Activated CD4-positive, alpha-beta memory T cell treated with anti-CD3 and anti-CD28 coated beads for 36 hours (primary cell): ENCODE measurements around the gene ROM1. TPM values are rescaled to one million over a fixed set of nuclear protein-coding genes. Genes with fewer than 3 reads are reported as not detected.
"Not testable (repeated sequence)": the region's sequence is repeated elsewhere in the genome, so short reads cannot be mapped to it uniquely, and the experiment has no call there.

Source experiments
- CTCF ChIA-PET: fragments of 350-600 bp; sonication (Branson Sonifier 250); formaldehyde crosslinking; loops from one replicate; lab custom pipeline; 2021; ENCODE audit warnings: antibody characterized with exemption, inconsistent platforms; lab: Charles Lee
- POLR2A ChIA-PET: fragments of 350-600 bp; sonication (Branson Sonifier 250); formaldehyde crosslinking; loops from one replicate; lab custom pipeline; 2021; ENCODE audit warnings: antibody characterized with exemption; lab: Charles Lee
- DNase-seq: peaks from one replicate; pipeline ENCODE4 v3.0.0-alpha.2; 2020
- H3K27ac Mint-ChIP-seq: one replicate; pipeline ENCODE4 v1.8.0; 2021; ENCODE audit warnings: mixed read lengths
- H3K27me3 Mint-ChIP-seq: one replicate; pipeline ENCODE4 v1.8.0; 2021; ENCODE audit warnings: mixed read lengths
- H3K36me3 Mint-ChIP-seq: one replicate; pipeline ENCODE4 v1.8.0; 2021; ENCODE audit warnings: mixed read lengths
- H3K4me1 Mint-ChIP-seq: one replicate; pipeline ENCODE4 v1.8.0; 2021; ENCODE audit warnings: low read depth, mixed read lengths
- H3K4me3 Mint-ChIP-seq: one replicate; pipeline ENCODE4 v1.8.0; 2021; ENCODE audit warnings: mild to moderate bottlenecking, mixed read lengths
- H3K9me3 Mint-ChIP-seq: one replicate; pipeline ENCODE4 v1.8.0; 2021; ENCODE audit warnings: mixed read lengths
- intact Hi-C: fragments of 100-400 bp; cut with micrococcal nuclease; formaldehyde crosslinking; loops from one replicate; pipeline ENCODE4 v1.15.1; 2023
- microRNA-seq: library from miRNA; unstranded; fragments of <30 nt; microRNA quantifications from one replicate; pipeline ENCODE4 v1.2.0, GENCODE V29; 2022; ENCODE audit warnings: borderline number of aligned reads, borderline microRNAs expressed, borderline replicate concordance
- total RNA-seq, 2 experiments: library from RNA; stranded (reverse); gene quantifications; one replicate each; pipeline ENCODE4 v1.2.3, GENCODE V29; 2021

Gene ROM1
- total RNA-seq, 2 experiments from 2014 or later, result 1.1 to 1.5 TPM

- Mint-ChIP-seq H3K27me3 (no peaks in the 10 kb centered on the region), H3K4me3 (no peak overlapping the region), H3K4me1 (peaks cover 32% of the 10 kb centered on the region), H3K9me3 (no peaks in the 10 kb centered on the region), H3K27ac (no peak overlapping the region), H3K36me3 (peaks cover 16% of the 10 kb centered on the region)
- intact Hi-C loops, result no loop called here
- ChIA-PET CTCF (interaction anchor here (0.6 to 1.7 kb wide), 4 partner anchors 8 to 224 kb away, joined by 3 to 5 read pairs (median 3); partner anchors contain the start of gene TUT1), POLR2A (interaction anchor here (1.4 to 7.2 kb wide), 4 partner anchors 11 to 57 kb away, joined by 3 to 68 read pairs (median 8); partner anchors contain the start of genes C11orf98, CSKMT, LBHD1 and TUT1)
- DNase-seq, result no peak
These were observed 35.9 kb downstream of the ROM1 start for GRCh38 chr11:62648967-62649364.

GRCh38 chr11:62649486-62649885, 36.4 kb downstream of the ROM1 start:
- Mint-ChIP-seq H3K27ac (no peak overlapping the region), H3K9me3 (no peaks in the 10 kb centered on the region), H3K4me3 (no peak overlapping the region), H3K4me1 (peaks cover 32% of the 10 kb centered on the region), H3K27me3 (no peaks in the 10 kb centered on the region), H3K36me3 (peaks cover 14% of the 10 kb centered on the region)
- POLR2A ChIA-PET, result interaction anchor here (0.6 to 7.2 kb wide), 4 partner anchors 10 to 60 kb away, joined by 3 to 68 read pairs (median 7); partner anchors contain the start of genes C11orf98, CSKMT, LBHD1 and UQCC3
- intact Hi-C loops, result no loop called here
- CTCF ChIA-PET, result interaction anchor here (0.6 to 1.0 kb wide), 4 partner anchors 9 to 225 kb away, joined by 3 to 4 read pairs (median 3); no protein-coding TSS in a partner anchor
- DNase-seq, result no peak

- intact Hi-C loops, H3K9me3 Mint-ChIP-seq, H3K4me3 Mint-ChIP-seq, H3K27ac Mint-ChIP-seq, H3K27me3 Mint-ChIP-seq, DNase-seq: not testable (repeated sequence)
- ChIA-PET CTCF (interaction anchor here (0.7 to 1.3 kb wide), 4 partner anchors 9 to 93 kb away, joined by 3 to 4 read pairs (median 3); no protein-coding TSS in a partner anchor), POLR2A (interaction anchor here (1.2 kb wide), 1 partner anchor 59 kb away, joined by 5 read pairs; the partner anchor contains the start of gene TUT1)
- peaks cover 28% of the 10 kb centered on the region for H3K4me1 Mint-ChIP-seq
- peaks cover 10% of the 10 kb centered on the region for H3K36me3 Mint-ChIP-seq
These were observed 37.2 kb downstream of the ROM1 start for GRCh38 chr11:62650283-62650682.

GRCh38 chr11:62652161-62653006, 39.3 kb downstream of the ROM1 start:
- Mint-ChIP-seq H3K9me3 (no peaks in the 10 kb centered on the region), H3K27me3 (no peaks in the 10 kb centered on the region), H3K36me3 (peaks cover 8% of the 10 kb centered on the region), H3K4me1 (peaks cover 22% of the 10 kb centered on the region), H3K27ac (peak overlapping the region; percentile 81), H3K4me3 (peak overlapping the region; percentile 85)
- ChIA-PET CTCF (interaction anchor here (0.6 to 1.6 kb wide), 4 partner anchors 12 to 61 kb away, joined by 4 to 6 read pairs (median 5); partner anchors contain the start of genes B3GAT3, C11orf98, CSKMT and TUT1), POLR2A (interaction anchor here (1.0 to 2.1 kb wide), 17 partner anchors 11 to 203 kb away, joined by 3 to 71 read pairs (median 4); partner anchors contain the start of genes B3GAT3, C11orf98, CSKMT and EML3)
- DNase-seq, result peak; percentile 59
- intact Hi-C loops, result loop anchor here (1.0 to 2.0 kb wide), 5 partner anchors 13 to 74 kb away; partner anchors contain the start of genes C11orf98, CSKMT, HNRNPUL2 and TUT1

- Mint-ChIP-seq H3K27me3 (no peaks in the 10 kb centered on the region), H3K4me3 (peak overlapping the region; percentile 43), H3K27ac (peak overlapping the region; percentile 69), H3K4me1 (peaks cover 22% of the 10 kb centered on the region), H3K36me3 (peaks cover 4% of the 10 kb centered on the region), H3K9me3 (no peaks in the 10 kb centered on the region)
- intact Hi-C loops, result no loop called here
- ChIA-PET CTCF (interaction anchor here (1.0 to 1.6 kb wide), 3 partner anchors 16 to 230 kb away, joined by 3 to 4 read pairs (median 4); no protein-coding TSS in a partner anchor), POLR2A (interaction anchor here (1.4 to 2.6 kb wide), 4 partner anchors 10 to 80 kb away, joined by 3 to 36 read pairs (median 6); partner anchors contain the start of genes C11orf98, CSKMT and EML3)
- DNase-seq, result no peak
These were observed 41.2 kb downstream of the ROM1 start for GRCh38 chr11:62654297-62654696.

- DNase-seq, result no peak
- ChIA-PET POLR2A (interaction anchor here (0.6 to 1.8 kb wide), 4 partner anchors 8 to 52 kb away, joined by 3 to 4 read pairs (median 4); partner anchors contain the start of genes C11orf98, CSKMT and GANAB), CTCF (interaction anchor here (1.0 to 1.3 kb wide), 4 partner anchors 8 to 37 kb away, joined by 3 to 5 read pairs (median 4); partner anchors contain the start of genes C11orf98, CSKMT, LBHD1 and UQCC3)
- Mint-ChIP-seq H3K9me3 (no peaks in the 10 kb centered on the region), H3K27ac (no peak overlapping the region), H3K4me1 (peaks cover 14% of the 10 kb centered on the region), H3K36me3 (no peaks in the 10 kb centered on the region), H3K4me3 (no peak overlapping the region), H3K27me3 (no peaks in the 10 kb centered on the region)
- intact Hi-C loops, result no loop called here
These were observed 43.9 kb downstream of the ROM1 start for GRCh38 chr11:62656796-62657429.

GRCh38 chr11:62664405-62665074, 51.5 kb downstream of the ROM1 start:
- Mint-ChIP-seq H3K4me3 (peak overlapping the region; percentile 98), H3K27ac (peak overlapping the region; percentile 97), H3K9me3 (no peaks in the 10 kb centered on the region), H3K36me3 (peaks cover 38% of the 10 kb centered on the region), H3K4me1 (peaks cover 34% of the 10 kb centered on the region), H3K27me3 (no peaks in the 10 kb centered on the region)
- DNase-seq, result peak; percentile 69
- ChIA-PET CTCF (interaction anchor here (0.6 to 2.5 kb wide), 17 partner anchors 12 to 270 kb away, joined by 3 to 19 read pairs (median 6); partner anchors contain the start of genes B3GAT3, EML3, HNRNPUL2 and INTS5), POLR2A (interaction anchor here (0.6 to 5.4 kb wide), 35 partner anchors 7 to 240 kb away, joined by 3 to 71 read pairs (median 8); partner anchors contain the start of genes B3GAT3, EEF1G, EML3 and GANAB)
- intact Hi-C loops, result loop anchor here (1.0 to 2.0 kb wide), 7 partner anchors 11 to 168 kb away; partner anchors contain the start of genes EML3, INTS5, MTA2 and ROM1

Small RNAs within 50 kb of the gene (microRNA-seq; reads per million reads assigned to microRNA genes)
- 2.0 reads per million for gene MIR6747

Other genes with a start within 250 kb of the ROM1 start
- gene SCGB1A1, start 194.2 kb upstream of the ROM1 start, total RNA-seq, result not detected
- gene AHNAK, start 66.5 kb upstream of the ROM1 start, total RNA-seq, result 10 to 100 TPM; 83.7 to 85.2 TPM
- gene EEF1G, start 39.4 kb upstream of the ROM1 start, total RNA-seq, result 1,000 to 10,000 TPM; 1,956 to 1,989 TPM
- gene TUT1, start 21.7 kb upstream of the ROM1 start, total RNA-seq, result 10 to 100 TPM; 32.7 to 34.2 TPM
- gene MTA2, start 11.4 kb upstream of the ROM1 start, total RNA-seq, result 100 to 1,000 TPM; 166 to 167 TPM
- 100 to 1,000 TPM; 113 to 116 TPM for gene EML3, start 482 bp upstream of the ROM1 start, total RNA-seq
- gene B3GAT3, start 8.7 kb downstream of the ROM1 start, total RNA-seq, result 10 to 100 TPM; 67.0 to 70.4 TPM
- 100 to 1,000 TPM; 247 to 249 TPM for gene GANAB, start 33.4 kb downstream of the ROM1 start, total RNA-seq
- gene INTS5, start 40.0 kb downstream of the ROM1 start, total RNA-seq, result 10 to 100 TPM; 30.2 to 30.8 TPM
- 100 to 1,000 TPM; 107 to 110 TPM for gene C11orf98, start 52.0 kb downstream of the ROM1 start, total RNA-seq
- gene CSKMT, start 52.1 kb downstream of the ROM1 start, total RNA-seq, result 10 to 100 TPM; 27.7 to 33.9 TPM
- 1 to 10 TPM; 6.0 to 6.2 TPM for gene UQCC3, start 58.4 kb downstream of the ROM1 start, total RNA-seq
- 10 to 100 TPM; 10.8 to 14.1 TPM for gene LBHD1, start 59.0 kb downstream of the ROM1 start, total RNA-seq
- 100 to 1,000 TPM; 110 to 116 TPM for gene UBXN1, start 65.8 kb downstream of the ROM1 start, total RNA-seq
- under 1 TPM; 0.12 to 0.21 TPM for gene LRRN4CL, start 76.3 kb downstream of the ROM1 start, total RNA-seq
- 10 to 100 TPM; 18.0 to 20.4 TPM for gene BSCL2, start 94.2 kb downstream of the ROM1 start, total RNA-seq
- gene GNG3, start 94.4 kb downstream of the ROM1 start, total RNA-seq, result not detected
- gene HNRNPUL2, start 114.2 kb downstream of the ROM1 start, total RNA-seq, result 10 to 100 TPM; 56.0 to 62.3 TPM
- gene TTC9C, start 115.2 kb downstream of the ROM1 start, total RNA-seq, result 10 to 100 TPM; 37.6 to 43.0 TPM
- 1 to 10 TPM; 8.4 to 9.7 TPM for gene ZBTB3, start 140.9 kb downstream of the ROM1 start, total RNA-seq
- gene POLR2G, start 148.3 kb downstream of the ROM1 start, total RNA-seq, result 100 to 1,000 TPM; 116 to 124 TPM
- 10 to 100 TPM; 11.9 to 12.0 TPM for gene TAF6L, start 158.1 kb downstream of the ROM1 start, total RNA-seq
- 10 to 100 TPM; 25.0 to 25.5 TPM for gene TMEM179B, start 174.1 kb downstream of the ROM1 start, total RNA-seq
- 10 to 100 TPM in 1 of 2 experiments, 1 to 10 TPM in 1; 9.2 to 10.2 TPM for gene TMEM223, start 178.7 kb downstream of the ROM1 start, total RNA-seq
- 10 to 100 TPM; 70.8 to 83.6 TPM for gene NXF1, start 192.2 kb downstream of the ROM1 start, total RNA-seq
- 10 to 100 TPM; 24.6 to 29.2 TPM for gene STX5, start 218.8 kb downstream of the ROM1 start, total RNA-seq
- gene TEX54, start 219.6 kb downstream of the ROM1 start, total RNA-seq, result under 1 TPM in 1 of 2 experiments, not detected in 1; 0.53 TPM
- 10 to 100 TPM; 72.6 to 73.0 TPM for gene WDR74, start 226.3 kb downstream of the ROM1 start, total RNA-seq